LNCAP (cell line): ENCODE measurements around the gene ALDH7A1.

Source experiments
- CTCF ChIP-seq: fragments of 450-650 bp; IDR thresholded peaks from 2 replicates; pipeline ENCODE4 v1.5.1; 2017; ENCODE audit warnings: mild to moderate bottlenecking

The ALDH7A1 gene

GRCh38 chr5:126562823-126563222, 32.2 kb downstream of the ALDH7A1 start:
- no peak for TF ChIP-seq CTCF

GRCh38 chr5:126561908-126562307, 33.1 kb downstream of the ALDH7A1 start:
- TF ChIP-seq CTCF, result no peak

- TF ChIP-seq CTCF, result no peak
Observed at GRCh38 chr5:126552614-126553013, 42.4 kb downstream of the ALDH7A1 start.

GRCh38 chr5:126544087-126544740, 50.8 kb downstream of the ALDH7A1 start:
- TF ChIP-seq CTCF, result peak; percentile 74

- TF ChIP-seq CTCF, result no peak
Observed at GRCh38 chr5:126543660-126544059, 51.4 kb downstream of the ALDH7A1 start.

- TF ChIP-seq CTCF, result no peak
Observed at GRCh38 chr5:126543009-126543408, 52.0 kb downstream of the ALDH7A1 start.

- TF ChIP-seq CTCF, result no peak
Observed at GRCh38 chr5:126542441-126542840, 52.6 kb downstream of the ALDH7A1 start.

- TF ChIP-seq CTCF, result no peak
Observed at GRCh38 chr5:126540631-126541030, 54.4 kb downstream of the ALDH7A1 start.
